ENCODE data around the gene IGSF21. TPM values are rescaled to one million over a fixed set of nuclear protein-coding genes. Genes with fewer than 3 reads are reported as not detected.
"Not testable (repeated sequence)": the region's sequence is repeated elsewhere in the genome, so short reads cannot be mapped to it uniquely, and the experiment has no call there.

IGSF21 gene
- total RNA-seq, 2 experiments from 2014 or later, result not detected

GRCh38 chr1:18360251-18360650, 252.7 kb downstream of the IGSF21 start:
- no peak overlapping the region for H3K27ac Mint-ChIP-seq
- TF ChIP-seq CTCF (IDR thresholded peaks at IDR 0.05), result no peak
- DNase-seq, result no peak
- no peak overlapping the region for H3K4me3 Mint-ChIP-seq
- ChIA-PET POLR2A (no interaction called here), CTCF (no interaction called here)
- no peaks in the 10 kb centered on the region for H3K9me3 Mint-ChIP-seq
- intact Hi-C loops (cut with micrococcal nuclease), result no loop called here
- no peaks in the 10 kb centered on the region for H3K4me1 Mint-ChIP-seq (ENCODE audit: low read depth)
- H3K27me3 Mint-ChIP-seq, result peaks cover 11% of the 10 kb centered on the region
- ATAC-seq, result no peak
- H3K36me3 Mint-ChIP-seq (ENCODE audit: low read depth), result no peaks in the 10 kb centered on the region

DNA sequence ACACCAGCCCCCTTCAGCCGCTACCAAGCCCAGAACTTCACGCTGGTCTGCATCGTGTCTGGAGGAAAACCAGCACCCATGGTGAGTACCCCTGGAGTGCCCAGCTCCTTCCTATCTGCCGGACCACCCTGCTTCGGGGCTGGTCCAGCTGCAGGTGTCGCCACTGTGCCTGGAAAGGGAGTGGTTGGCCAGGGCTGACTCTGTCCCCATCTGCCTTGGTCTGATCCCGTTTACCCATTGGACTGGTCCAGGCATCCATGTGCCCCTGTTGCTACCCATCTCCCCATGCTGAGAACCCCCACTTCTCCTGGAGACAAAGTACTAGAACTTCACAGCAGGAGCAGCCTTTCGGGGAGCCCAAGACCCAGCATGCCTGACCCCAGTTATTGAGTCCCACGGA, 254.6 kb downstream of the IGSF21 start:
- H3K4me1 Mint-ChIP-seq (ENCODE audit: low read depth), result no peaks in the 10 kb centered on the region
- H3K27me3 Mint-ChIP-seq, result peaks cover 10% of the 10 kb centered on the region
- no peak overlapping the region for H3K27ac Mint-ChIP-seq
- intact Hi-C loops (cut with micrococcal nuclease), result no loop called here
- TF ChIP-seq CTCF (IDR thresholded peaks at IDR 0.05), result no peak
- H3K36me3 Mint-ChIP-seq (ENCODE audit: low read depth), result no peaks in the 10 kb centered on the region
- ChIA-PET POLR2A (no interaction called here), CTCF (no interaction called here)
- H3K9me3 Mint-ChIP-seq, result no peaks in the 10 kb centered on the region
- no peak overlapping the region for H3K4me3 Mint-ChIP-seq
- no peak for DNase-seq
- no peak for ATAC-seq

DNA sequence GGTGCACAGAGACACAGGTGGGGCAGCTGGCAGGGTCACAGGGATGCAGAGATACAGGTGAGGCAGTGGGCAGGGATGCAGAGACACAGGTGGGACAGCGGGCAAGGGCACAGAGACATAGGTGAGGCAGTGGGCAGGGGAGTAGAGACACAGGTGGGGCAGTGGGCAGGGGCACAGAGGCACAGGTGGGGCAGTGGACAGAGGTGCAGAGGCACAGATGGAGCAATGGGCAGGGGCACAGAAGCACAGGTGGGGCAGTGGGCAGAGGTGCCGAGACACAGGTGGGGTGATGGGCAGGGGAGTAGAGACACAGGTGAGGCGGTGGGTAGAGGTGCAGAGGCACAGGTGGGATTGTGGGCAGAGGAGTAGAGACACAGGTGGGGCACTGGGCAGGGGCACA, 255.8 kb downstream of the IGSF21 start:
- ATAC-seq (no peak), DNase-seq (no peak)
- ChIA-PET POLR2A (no interaction called here), CTCF (no interaction called here)
- Mint-ChIP-seq H3K4me3 (no peak overlapping the region), H3K4me1 (ENCODE audit: low read depth) (no peaks in the 10 kb centered on the region), H3K9me3 (no peaks in the 10 kb centered on the region), H3K27ac (no peak overlapping the region), H3K27me3 (peaks cover 8% of the 10 kb centered on the region), H3K36me3 (ENCODE audit: low read depth) (no peaks in the 10 kb centered on the region)
- intact Hi-C loops (cut with micrococcal nuclease), result no loop called here
- no peak for TF ChIP-seq CTCF (IDR thresholded peaks at IDR 0.05)

GRCh38 chr1:18365099-18365705, 257.6 kb downstream of the IGSF21 start:
- H3K9me3 Mint-ChIP-seq, result no peaks in the 10 kb centered on the region
- ATAC-seq, result no peak
- ChIA-PET POLR2A (no interaction called here), CTCF (no interaction called here)
- no peak overlapping the region for H3K27ac Mint-ChIP-seq
- intact Hi-C loops (cut with micrococcal nuclease), result no loop called here
- H3K36me3 Mint-ChIP-seq (ENCODE audit: low read depth), result no peaks in the 10 kb centered on the region
- no peaks in the 10 kb centered on the region for H3K4me1 Mint-ChIP-seq (ENCODE audit: low read depth)
- no peak for TF ChIP-seq CTCF (IDR thresholded peaks at IDR 0.05)
- no peak overlapping the region for H3K4me3 Mint-ChIP-seq
- peaks cover 8% of the 10 kb centered on the region for H3K27me3 Mint-ChIP-seq
- no peak for DNase-seq

DNA sequence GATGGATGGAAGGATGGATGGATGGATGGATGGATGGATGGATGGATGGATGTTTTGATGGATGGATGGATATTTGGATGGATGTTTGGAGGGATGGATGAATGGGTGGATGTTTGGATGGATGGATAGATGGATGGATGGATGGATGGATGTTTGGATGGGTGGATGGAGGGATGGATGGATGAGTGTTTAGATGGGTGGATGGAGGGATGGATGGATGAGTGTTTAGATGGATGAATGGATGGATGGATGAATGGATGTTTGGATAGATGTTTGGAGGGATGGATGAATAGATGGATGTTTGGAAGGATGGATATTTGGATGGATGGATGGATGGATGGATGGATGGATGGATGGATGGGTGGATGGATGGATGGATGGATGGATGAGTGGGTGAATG, 264.9 kb downstream of the IGSF21 start:
- H3K36me3 Mint-ChIP-seq (ENCODE audit: low read depth); H3K4me1 Mint-ChIP-seq (ENCODE audit: low read depth); H3K27me3 Mint-ChIP-seq; H3K27ac Mint-ChIP-seq; intact Hi-C loops (cut with micrococcal nuclease); ATAC-seq; CTCF ChIA-PET; H3K4me3 Mint-ChIP-seq; DNase-seq; POLR2A ChIA-PET; H3K9me3 Mint-ChIP-seq: not testable (repeated sequence)

GRCh38 chr1:18373151-18373550, 265.6 kb downstream of the IGSF21 start:
- H3K4me3 Mint-ChIP-seq, result no peak overlapping the region
- peaks cover 7% of the 10 kb centered on the region for H3K27me3 Mint-ChIP-seq
- POLR2A ChIA-PET, result no interaction called here
- CTCF ChIA-PET, result no interaction called here
- H3K4me1 Mint-ChIP-seq (ENCODE audit: low read depth), result no peaks in the 10 kb centered on the region
- H3K9me3 Mint-ChIP-seq, result no peaks in the 10 kb centered on the region
- H3K27ac Mint-ChIP-seq, result no peak overlapping the region
- intact Hi-C loops (cut with micrococcal nuclease), result no loop called here
- ATAC-seq (no peak), DNase-seq (no peak)
- no peak for TF ChIP-seq CTCF (IDR thresholded peaks at IDR 0.05)
- no peaks in the 10 kb centered on the region for H3K36me3 Mint-ChIP-seq (ENCODE audit: low read depth)

All from activated CD8-positive, alpha-beta T cell treated with anti-CD3 and anti-CD28 coated beads for 36 hours (primary cell).